IPS DF 4.7 (cell line): Measurements from ENCODE around the gene NANOS2.
"Not testable (repeated sequence)": the region's sequence is repeated elsewhere in the genome, so short reads cannot be mapped to it uniquely, and the experiment has no call there.

Experiments used
- DNase-seq: peaks from one replicate; pipeline ENCODE4 v3.0.0-alpha.2; 2013; ENCODE audit warnings: low spot score; ENCODE audit errors: extremely low read depth

Gene NANOS2

GRCh38 chr19:45876411-45877197, 38.0 kb downstream of the NANOS2 start:
- DNase-seq = no peak

- no peak for DNase-seq
Observed at GRCh38 chr19:45876161-45876410, 38.5 kb downstream of the NANOS2 start.

- DNase-seq = no peak
Observed at GRCh38 chr19:45874620-45874966, 40.0 kb downstream of the NANOS2 start.

GRCh38 chr19:45873219-45873772, 41.3 kb downstream of the NANOS2 start:
- no peak for DNase-seq

- no peak for DNase-seq
Observed at GRCh38 chr19:45872095-45872919, 42.3 kb downstream of the NANOS2 start.

GRCh38 chr19:45870798-45871197, 43.8 kb downstream of the NANOS2 start:
- DNase-seq = no peak

GRCh38 chr19:45867241-45867640, 47.3 kb downstream of the NANOS2 start:
- not testable (repeated sequence) for DNase-seq

GRCh38 chr19:45866400-45867176, 48.0 kb downstream of the NANOS2 start:
- DNase-seq = no peak

DNA sequence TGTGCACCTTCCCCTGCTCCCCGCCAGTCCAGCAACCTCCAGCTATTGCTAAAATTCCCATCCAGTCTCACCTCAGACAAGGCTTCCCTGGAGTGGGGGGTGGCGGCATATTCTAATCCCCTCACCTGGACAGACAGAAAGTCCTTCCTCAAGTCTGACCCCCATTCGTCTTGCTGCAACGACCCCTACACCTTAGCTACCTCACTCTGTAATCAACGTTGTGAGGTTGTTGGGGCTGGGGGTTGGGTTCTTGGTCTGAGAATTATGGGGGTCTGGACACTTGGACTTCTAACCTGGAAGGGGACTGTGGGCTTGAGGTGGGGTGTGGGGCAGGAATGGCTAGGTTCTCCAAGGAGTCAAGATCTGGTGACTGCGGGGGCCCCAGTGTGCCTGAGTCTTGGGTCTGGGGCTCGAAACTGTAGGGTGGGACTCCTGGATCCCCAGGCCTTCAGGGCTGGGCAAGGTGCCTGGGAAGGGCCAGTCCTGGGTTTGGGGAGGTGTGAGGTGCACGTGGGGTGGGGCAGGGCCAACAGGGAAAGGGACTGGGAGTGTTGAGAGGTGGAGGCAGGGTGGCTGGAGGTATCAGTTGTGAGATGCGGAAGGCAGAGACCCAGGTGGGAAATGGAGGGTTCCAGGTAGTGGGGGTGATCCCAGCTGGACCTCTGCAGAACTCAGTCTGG, 49.2 kb downstream of the NANOS2 start:
- no peak for DNase-seq

DNA sequence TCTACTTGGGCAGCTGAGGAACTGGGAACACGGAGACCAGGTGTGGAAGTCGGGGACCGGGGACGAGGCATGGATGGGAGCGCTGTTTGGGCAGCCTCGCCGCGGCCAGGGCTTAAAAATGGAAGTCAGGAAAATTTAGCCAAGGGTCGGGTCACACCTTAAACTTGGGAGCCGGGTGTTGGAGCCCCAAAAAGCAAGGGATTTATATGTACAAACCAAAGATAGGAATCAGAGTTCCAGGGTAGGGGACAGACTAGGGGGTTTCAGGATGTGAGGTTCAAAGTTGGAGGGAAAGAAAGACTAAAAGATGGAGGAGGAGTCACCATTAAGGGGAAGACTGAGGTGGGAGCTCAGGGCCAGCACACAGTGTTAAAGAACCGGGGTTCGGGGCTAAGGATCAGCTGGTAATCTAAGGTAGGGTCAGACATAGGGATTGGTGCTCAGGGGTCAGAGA, 49.9 kb downstream of the NANOS2 start:
- DNase-seq = no peak

GRCh38 chr19:45863840-45864628, 50.5 kb downstream of the NANOS2 start, which contains the start of gene FOXA3:
Gene FOXA3 (plus strand): TSS chr19:45864326. CDS start chr19:45864457, 131 bp downstream.
- DNase-seq = no peak

GRCh38 chr19:45863335-45863839, 51.2 kb downstream of the NANOS2 start:
- no peak for DNase-seq
